Endothelial cell of umbilical vein (primary cell): ENCODE results near the gene PF4V1. TPM values are rescaled to one million over a fixed set of nuclear protein-coding genes. Genes with fewer than 3 reads are reported as not detected.

Experiments
- BruUV-seq: library from RNA; stranded (reverse); fragments of 400-500 nt; replicated peaks from 2 replicates; lab custom pipeline; 2021; lab: Mats Ljungman, UMichigan
- CTCF ChIA-PET: fragments of 300-600, 350-600 bp; sonication (Branson Sonifier 250); formaldehyde crosslinking; loops from one replicate; lab custom pipeline; 2021; ENCODE audit warnings: antibody characterized with exemption, inconsistent platforms; lab: Charles Lee
- POLR2A ChIA-PET: fragments of 300-600, 350-600 bp; sonication (Branson Sonifier 250); formaldehyde crosslinking; loops from one replicate; lab custom pipeline; 2021; ENCODE audit warnings: antibody characterized with exemption, inconsistent platforms; lab: Charles Lee
- DNase-seq: peaks from one replicate; pipeline ENCODE4 v3.0.0-alpha.2; 2011; ENCODE audit warnings: low read depth, low spot score
- FAIRE-seq: peaks from 2 replicates; lab custom pipeline; 2011; peaks lifted over from hg19 to GRCh38; lab: Jason Lieb, UNC
- H2AFZ ChIP-seq: 2 replicates; pipeline ENCODE4 v1.6.0; 2012; ENCODE audit warnings: low read depth, low read length, control low read depth, inconsistent platforms
- H3K27ac ChIP-seq: 2 replicates; pipeline ENCODE4 v1.5.1; 2011; ENCODE audit warnings: low read depth, mild to moderate bottlenecking, control low read depth, low read length, moderate library complexity; ENCODE audit not compliant: insufficient read depth
- H3K27me3 ChIP-seq, 2 experiments: 2 replicates each; pipeline versions ENCODE4 v1.6.0 to v1.6.1; 2011; ENCODE audit warnings: low read length in 2 of 2, mixed read lengths in 1 of 2; ENCODE audit not compliant: control insufficient read depth in 2 of 2, insufficient read depth in 2 of 2
- H3K36me3 ChIP-seq, 2 experiments: 2 replicates in 1 of 2; 3 replicates in 1 of 2; pipeline ENCODE4 v1.5.1; 2011; ENCODE audit warnings: low read length in 2 of 2, mild to moderate bottlenecking in 1 of 2, moderate library complexity in 1 of 2; ENCODE audit not compliant: control insufficient read depth in 2 of 2, insufficient read depth in 2 of 2; ENCODE audit errors: extremely low read depth in 1 of 2
- H3K4me1 ChIP-seq: 3 replicates; pipeline ENCODE4 v1.5.1; 2011; ENCODE audit warnings: mild to moderate bottlenecking, low read length; ENCODE audit not compliant: control insufficient read depth, insufficient read depth; ENCODE audit errors: extremely low read depth
- H3K4me2 ChIP-seq: 2 replicates; pipeline ENCODE4 v1.6.1; 2011; ENCODE audit warnings: low read length, control low read depth, mixed read lengths; ENCODE audit not compliant: insufficient read depth
- H3K4me3 ChIP-seq, 3 experiments: fragments of 200-600 bp in 1 of 3; sonication (generic), shearing (Covaris generic) in 1 of 3; replicated peaks in 1 of 3; 2 replicates each; pipeline ENCODE4 v1.5.1; 2011 to 2016; ENCODE audit warnings: control low read depth in 3 of 3, low read length in 3 of 3, mild to moderate bottlenecking in 2 of 3, inconsistent platforms in 1 of 3, low read depth in 1 of 3, moderate library complexity in 1 of 3; ENCODE audit not compliant: insufficient read depth in 1 of 3
- H3K79me2 ChIP-seq: 2 replicates; pipeline ENCODE4 v1.6.0; 2012; ENCODE audit warnings: low read length, inconsistent platforms; ENCODE audit not compliant: control insufficient read depth, insufficient read depth
- H3K9ac ChIP-seq: replicated peaks from 2 replicates; pipeline ENCODE3; 2011; ENCODE audit warnings: low read length, control low read depth; ENCODE audit not compliant: insufficient read depth; ENCODE audit errors: extremely low read depth
- H3K9me1 ChIP-seq: replicated peaks from 3 replicates; pipeline ENCODE4 v1.6.0; 2011; ENCODE audit warnings: mild to moderate bottlenecking, low read length; ENCODE audit not compliant: control insufficient read depth, insufficient read depth; ENCODE audit errors: extremely low read depth
- H3K9me3 ChIP-seq: replicated peaks from 2 replicates; pipeline ENCODE4 v1.5.1; 2012; ENCODE audit warnings: low read length, inconsistent platforms; ENCODE audit not compliant: control insufficient read depth, insufficient read depth
- H4K20me1 ChIP-seq: replicated peaks from 2 replicates; pipeline ENCODE3; 2011; ENCODE audit warnings: mild to moderate bottlenecking, low read length; ENCODE audit not compliant: control insufficient read depth, insufficient read depth; ENCODE audit errors: extremely low read depth
- CTCF ChIP-seq, 2 donors: IDR thresholded peaks; 1 replicate in 1 of 2; 2 replicates in 1 of 2; pipeline ENCODE4 v1.5.1; 2011; ENCODE audit warnings: low read length in 2 of 2, mild to moderate bottlenecking in 2 of 2, moderate library complexity in 2 of 2, control low read depth in 1 of 2, inconsistent platforms in 1 of 2, low read depth in 1 of 2; ENCODE audit not compliant: insufficient read depth in 1 of 2; ENCODE audit errors: extremely low read depth in 1 of 2
- EZH2 ChIP-seq: IDR thresholded peaks from 2 replicates; pipeline ENCODE4 v1.6.1; 2012; ENCODE audit warnings: borderline replicate concordance, low read depth, mild to moderate bottlenecking, moderate library complexity, low read length, inconsistent platforms; ENCODE audit not compliant: severe bottlenecking
- FOS ChIP-seq: IDR thresholded peaks from 2 replicates; pipeline ENCODE4 v1.6.1; 2011; ENCODE audit warnings: mild to moderate bottlenecking, low read length, moderate library complexity, borderline replicate concordance; ENCODE audit not compliant: insufficient read depth
- GATA2 ChIP-seq: IDR thresholded peaks from 2 replicates; pipeline ENCODE4 v1.7.0; 2011; ENCODE audit warnings: low read depth, mild to moderate bottlenecking, moderate library complexity, mixed read lengths, low read length; ENCODE audit not compliant: insufficient read length, insufficient read depth
- JUN ChIP-seq: IDR thresholded peaks from 2 replicates; pipeline ENCODE4 v1.6.1; 2011; ENCODE audit warnings: borderline replicate concordance, low read depth; ENCODE audit not compliant: insufficient read length, insufficient read depth
- MAX ChIP-seq: IDR thresholded peaks from 2 replicates; pipeline ENCODE4 v1.6.1; 2011; ENCODE audit not compliant: insufficient read depth, insufficient read length
- MYC ChIP-seq: IDR thresholded peaks from one replicate; pipeline ENCODE4 v1.6.1; 2011; ENCODE audit warnings: mild to moderate bottlenecking, low read depth, low read length
- POLR2A ChIP-seq: IDR thresholded peaks from 2 replicates; pipeline ENCODE4 v1.6.1; 2012; ENCODE audit warnings: low read depth, mild to moderate bottlenecking, control low read depth, low read length
- POLR2AphosphoS5 ChIP-seq: IDR thresholded peaks from 2 replicates; pipeline ENCODE4 v1.6.1; 2012; ENCODE audit warnings: low read depth, mild to moderate bottlenecking, control low read depth, low read length, moderate library complexity; ENCODE audit not compliant: insufficient read depth
- dilution Hi-C: fragments of 300-500 bp; cut with MboI; formaldehyde crosslinking; loops from one replicate; pipeline ENCODE4 v1.15.0; 2019; ENCODE audit warnings: low sequenced_read_pairs; ENCODE audit not compliant: extremely low pct_ligation_motif_present
- intact Hi-C: fragments of 100-400 bp; cut with micrococcal nuclease; formaldehyde crosslinking; loops from one replicate; pipeline ENCODE4 v1.10.0; 2022
- polyA plus RNA-seq, 4 experiments: library from polyadenylated mRNA; depleted of rRNA in 3 of 4; stranded (reverse) in 3 of 4; unstranded in 1 of 4; fragments of >200 nt; gene quantifications; 2 replicates each; pipeline versions ENCODE4 v1.2.1 to v1.2.3, GENCODE V29; 2011 to 2012; ENCODE audit warnings: missing spikeins in 1 of 4
- total RNA-seq: library from RNA; stranded (reverse); gene quantifications from 2 replicates; pipeline ENCODE4 v1.2.3, GENCODE V29; 2021

Gene PF4V1
- total and polyA plus RNA-seq, 2 donors (not counting 3 experiments of a cell fraction or from before 2014, with no cell fraction given), result not detected

- TF ChIP-seq GATA2 (no peak), POLR2AphosphoS5 (no peak), CTCF (IDR thresholded peaks at IDR 0.05; ENCODE audit: extremely low read depth in 1 of 2, insufficient read depth in 1 of 2, low read depth in 1 of 2, low read length in 2 of 2) (no peak), JUN (no peak), EZH2 (no peak), FOS (no peak), MYC (no peak), MAX (no peak), POLR2A (no peak)
- FAIRE-seq, result no peak
- H3K27me3 ChIP-seq, result no peaks in the 10 kb centered on the region
- H3K4me2 ChIP-seq, result no peak overlapping the region
- H4K20me1 ChIP-seq, result no peaks in the 10 kb centered on the region
- no peaks in the 10 kb centered on the region for H3K9me3 ChIP-seq
- intact Hi-C loops, result no loop called here
- H2AFZ ChIP-seq, result no peak overlapping the region
- no TSS peak for BruUV-seq
- peaks cover 18% of the 10 kb centered on the region for H3K4me1 ChIP-seq
- H3K9me1 ChIP-seq, result no peaks in the 10 kb centered on the region
- no peak for DNase-seq
- H3K4me3 ChIP-seq, result no peak overlapping the region
- dilution Hi-C loops, result no loop called here
- H3K36me3 ChIP-seq, result no peaks in the 10 kb centered on the region
- ChIA-PET CTCF (interaction anchor here (0.8 to 1.0 kb wide), 2 partner anchors 17 to 286 kb away, joined by 3 to 5 read pairs; no protein-coding TSS in a partner anchor), POLR2A (interaction anchor here (1.3 kb wide), 1 partner anchor 9 kb away, joined by 3 read pairs; no protein-coding TSS in a partner anchor)
- no peak overlapping the region for H3K9ac ChIP-seq
- H3K79me2 ChIP-seq, result no peaks in the 10 kb centered on the region
- H3K27ac ChIP-seq, result no peak overlapping the region
Observed at GRCh38 chr4:73847526-73848182, 5.4 kb upstream of the PF4V1 start.
